Esophagus muscularis mucosa (tissue), 4 donors: ENCODE measurements around the gene ABHD8. TPM values are rescaled to one million over a fixed set of nuclear protein-coding genes. Genes with fewer than 3 reads are reported as not detected.

Source experiments
- DNase-seq: peaks from one replicate; pipeline ENCODE4 v3.0.0-alpha.2; 2017; ENCODE audit errors: extremely low spot score
- H3K27ac ChIP-seq, 4 donors: fragments of 200-600 bp; sonication (generic); replicated peaks in 1 of 4; 1 replicate in 3 of 4; 2 replicates in 1 of 4; pipeline ENCODE4 v1.5.1; 2016 to 2019; ENCODE audit warnings: mild to moderate bottlenecking in 1 of 4
- H3K27me3 ChIP-seq, 4 donors: fragments of 200-600 bp; sonication (generic); one replicate each; pipeline versions ENCODE4 v1.5.1 to v1.6.0; 2016 to 2019
- H3K36me3 ChIP-seq, 4 donors: fragments of 200-600 bp; sonication (generic); one replicate each; pipeline ENCODE4 v1.5.1; 2016 to 2019
- H3K4me1 ChIP-seq, 4 donors: fragments of 200-600 bp; sonication (generic); one replicate each; pipeline ENCODE4 v1.5.1; 2016 to 2019
- H3K4me3 ChIP-seq, 4 donors: fragments of 200-600 bp; sonication (generic); 1 replicate in 2 of 4; 2 replicates in 2 of 4; pipeline ENCODE4 v1.5.1; 2016 to 2019; ENCODE audit warnings: mild to moderate bottlenecking in 4 of 4, moderate library complexity in 1 of 4
- H3K9me3 ChIP-seq, 4 donors: fragments of 200-600 bp; sonication (generic); 1 replicate in 3 of 4; 2 replicates in 1 of 4; pipeline ENCODE4 v1.5.1; 2016 to 2019
- EP300 ChIP-seq: sonication (generic); formaldehyde crosslinking; IDR thresholded peaks from one replicate; pipeline ENCODE4 v1.6.1; 2017; ENCODE audit warnings: antibody characterized with exemption
- POLR2A ChIP-seq: fragments of 450-650 bp; IDR thresholded peaks from one replicate; pipeline ENCODE4 v1.6.1; 2017; ENCODE audit warnings: antibody characterized with exemption, moderate library complexity, mild to moderate bottlenecking, low read depth
- POLR2AphosphoS5 ChIP-seq, 2 donors: sonication (generic); formaldehyde crosslinking; IDR thresholded peaks; one replicate each; pipeline ENCODE4 v1.6.1; 2017; ENCODE audit warnings: antibody characterized with exemption in 2 of 2
- WGBS: methylation state at CpG from one replicate; pipeline ENCODE4 v1.1.5; 2018; 5-methylcytosine and 5-hydroxymethylcytosine counted together
- intact Hi-C: fragments of 100-400 bp; cut with DNase I; formaldehyde crosslinking; loops from one replicate; pipeline ENCODE4 v1.15.1; 2023
- total RNA-seq, 4 donors: library from RNA; depleted of rRNA; stranded (reverse); fragments of >200 nt; gene quantifications; one replicate each; pipeline versions ENCODE4 v1.1.0 to v1.2.1, GENCODE V29; 2016
- TF ChIP-seq, protein P1 (sequence below), 3 experiments: fragments of 200-600 bp in 2 of 3; fragments of 450-650 bp in 1 of 3; sonication (generic) in 2 of 3; IDR thresholded peaks; one replicate each; pipeline ENCODE4 v1.5.1; 2017 to 2019; ENCODE audit warnings: antibody characterized with exemption in 3 of 3, mild to moderate bottlenecking in 2 of 3, moderate library complexity in 1 of 3

The ABHD8 gene
- total RNA-seq, 4 donors from 2014 or later: 14.7 to 35.4 (median 28.1) TPM

GRCh38 chr19:17263712-17264640, 39.2 kb downstream of the ABHD8 start:
- peaks cover 0 to 14% (median 7%) of the 10 kb centered on the region in 4 donors for H3K36me3 ChIP-seq
- no peak for DNase-seq
- intact Hi-C loops: no loop called here
- TF ChIP-seq, protein P1, sequence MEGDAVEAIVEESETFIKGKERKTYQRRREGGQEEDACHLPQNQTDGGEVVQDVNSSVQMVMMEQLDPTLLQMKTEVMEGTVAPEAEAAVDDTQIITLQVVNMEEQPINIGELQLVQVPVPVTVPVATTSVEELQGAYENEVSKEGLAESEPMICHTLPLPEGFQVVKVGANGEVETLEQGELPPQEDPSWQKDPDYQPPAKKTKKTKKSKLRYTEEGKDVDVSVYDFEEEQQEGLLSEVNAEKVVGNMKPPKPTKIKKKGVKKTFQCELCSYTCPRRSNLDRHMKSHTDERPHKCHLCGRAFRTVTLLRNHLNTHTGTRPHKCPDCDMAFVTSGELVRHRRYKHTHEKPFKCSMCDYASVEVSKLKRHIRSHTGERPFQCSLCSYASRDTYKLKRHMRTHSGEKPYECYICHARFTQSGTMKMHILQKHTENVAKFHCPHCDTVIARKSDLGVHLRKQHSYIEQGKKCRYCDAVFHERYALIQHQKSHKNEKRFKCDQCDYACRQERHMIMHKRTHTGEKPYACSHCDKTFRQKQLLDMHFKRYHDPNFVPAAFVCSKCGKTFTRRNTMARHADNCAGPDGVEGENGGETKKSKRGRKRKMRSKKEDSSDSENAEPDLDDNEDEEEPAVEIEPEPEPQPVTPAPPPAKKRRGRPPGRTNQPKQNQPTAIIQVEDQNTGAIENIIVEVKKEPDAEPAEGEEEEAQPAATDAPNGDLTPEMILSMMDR (IDR thresholded peaks at IDR 0.05): no peak
- no peak for TF ChIP-seq POLR2A
- TF ChIP-seq EP300: no peak
- TF ChIP-seq POLR2AphosphoS5 (IDR thresholded peaks at IDR 0.05): no peak
- 82% methylated on average over 15 of the region's 23 CpGs for WGBS
- H3K27ac ChIP-seq: peak overlapping the region; percentile 42 to 63 (median 54)
- peaks cover 12 to 15% (median 14%) of the 10 kb centered on the region in 4 donors for H3K4me1 ChIP-seq
- H3K27me3 ChIP-seq: no peaks in the 10 kb centered on the region
- peak overlapping the region; percentile 23 to 55 (median 43) for H3K4me3 ChIP-seq
- H3K9me3 ChIP-seq: peaks cover 0 to 10% (median 2%) of the 10 kb centered on the region in 4 donors

DNA sequence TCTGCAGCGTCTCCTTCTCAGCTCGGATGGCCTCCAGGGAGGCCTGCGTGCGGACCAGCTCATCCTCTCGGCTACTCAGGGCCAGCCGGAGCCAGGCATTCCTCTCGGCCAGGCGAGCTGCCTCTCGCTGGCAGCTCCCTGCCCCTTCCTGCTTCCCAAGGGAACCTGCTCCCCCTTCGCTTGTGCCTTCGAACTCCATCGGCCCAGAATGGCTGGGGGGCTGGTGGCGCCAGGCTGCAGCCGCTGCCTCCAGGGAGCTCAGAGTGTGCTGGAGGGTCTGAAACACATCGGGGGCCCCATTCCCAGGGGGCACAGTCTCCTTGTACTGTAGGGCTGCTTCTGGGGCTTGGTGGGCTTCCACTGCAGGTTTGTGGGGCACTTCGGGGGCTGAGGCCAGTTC, 40.7 kb downstream of the ABHD8 start:
- peaks cover 0 to 10% (median 2%) of the 10 kb centered on the region in 4 donors for H3K9me3 ChIP-seq
- peak overlapping the region; percentile 12 to 55 (median 20) for H3K4me3 ChIP-seq
- TF ChIP-seq POLR2A (no peak), EP300 (no peak), POLR2AphosphoS5 (IDR thresholded peaks at IDR 0.05) (no peak)
- TF ChIP-seq, protein P1 (IDR thresholded peaks at IDR 0.05): no peak
- DNase-seq: no peak
- no peaks in the 10 kb centered on the region for H3K27me3 ChIP-seq
- intact Hi-C loops: no loop called here
- H3K27ac ChIP-seq: no peak overlapping the region
- WGBS: 73% methylated on average over 14 of the region's 16 CpGs
- peaks cover 0 to 26% (median 3%) of the 10 kb centered on the region in 4 donors for H3K36me3 ChIP-seq
- H3K4me1 ChIP-seq: peaks cover under 1 to 3% (median under 1%) of the 10 kb centered on the region in 4 donors

- Histone ChIP-seq H3K4me1 (no peaks in the 10 kb centered on the region), H3K36me3 (peaks cover 0 to 33% (median 3%) of the 10 kb centered on the region in 4 donors), H3K27ac (no peak overlapping the region), H3K27me3 (no peaks in the 10 kb centered on the region), H3K4me3 (no peak overlapping the region), H3K9me3 (peaks cover 0 to 10% (median 2%) of the 10 kb centered on the region in 4 donors)
- no peak for DNase-seq
- WGBS: 26% methylated on average over 15 of the region's 15 CpGs
- intact Hi-C loops: no loop called here
- TF ChIP-seq EP300 (no peak), POLR2A (no peak), POLR2AphosphoS5 (IDR thresholded peaks at IDR 0.05) (peak in 1 of 2 donors; percentile 48)
- TF ChIP-seq, protein P1 (IDR thresholded peaks at IDR 0.05): peak; percentile 82 to 96 (median 90)
These were observed 42.3 kb downstream of the ABHD8 start for GRCh38 chr19:17260842-17261325.

DNA sequence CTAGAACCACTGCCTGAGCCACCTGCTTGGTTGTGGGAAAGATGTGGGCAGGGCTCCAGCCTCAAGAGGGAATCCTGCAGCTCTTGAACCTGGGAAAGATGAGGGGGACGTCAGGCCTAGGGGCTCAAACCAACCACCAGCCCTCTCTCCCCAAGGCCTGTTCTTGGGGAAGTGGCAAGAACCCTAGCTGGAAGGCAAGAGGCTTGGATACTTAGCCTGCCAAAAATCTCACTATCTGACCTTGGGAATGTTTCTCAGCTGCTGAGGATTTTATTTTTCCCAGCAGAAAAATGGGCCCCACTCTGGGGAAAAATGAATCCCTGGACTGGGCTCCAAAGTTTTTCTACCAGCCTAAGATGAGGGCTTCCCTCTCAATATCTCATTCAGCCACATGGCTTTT, 43.3 kb downstream of the ABHD8 start:
- Histone ChIP-seq H3K36me3 (peaks cover 0 to 42% (median 3%) of the 10 kb centered on the region in 4 donors), H3K4me3 (no peak overlapping the region), H3K27me3 (no peaks in the 10 kb centered on the region), H3K9me3 (peaks cover 0 to 10% (median 2%) of the 10 kb centered on the region in 4 donors), H3K4me1 (no peaks in the 10 kb centered on the region), H3K27ac (no peak overlapping the region)
- 50% methylated on average over 1 of the region's 1 CpG for WGBS
- TF ChIP-seq EP300: no peak
- TF ChIP-seq POLR2A: no peak
- no peak for TF ChIP-seq POLR2AphosphoS5 (IDR thresholded peaks at IDR 0.05)
- TF ChIP-seq, protein P1 (IDR thresholded peaks at IDR 0.05): no peak
- no peak for DNase-seq
- intact Hi-C loops: no loop called here
